OCI-LY1 (cell line): ENCODE results near the gene TNFRSF1B.

Experiments
- H2AFZ ChIP-seq: fragments of 200-600 bp; sonication (generic), shearing (Covaris generic); 2 replicates; pipeline ENCODE4 v1.6.0; 2014; ENCODE audit warnings: antibody characterized with exemption, mild to moderate bottlenecking, low read length
- H3F3A ChIP-seq: fragments of 200-600 bp; sonication (generic), shearing (Covaris generic); 2 replicates; pipeline ENCODE4 v1.6.0; 2014; ENCODE audit warnings: mild to moderate bottlenecking, antibody characterized with exemption, low read length, moderate library complexity; ENCODE audit not compliant: insufficient read depth
- H3K27ac ChIP-seq: fragments of 200-600 bp; sonication (generic); 2 replicates; pipeline ENCODE4 v1.5.1; 2014; ENCODE audit warnings: low read length, mixed run types, mild to moderate bottlenecking, low read depth; ENCODE audit not compliant: poor library complexity, severe bottlenecking
- H3K27me3 ChIP-seq: fragments of 200-600 bp; sonication (generic); 2 replicates; pipeline ENCODE4 v1.6.0; 2014; ENCODE audit warnings: antibody characterized with exemption, mild to moderate bottlenecking, low read length, moderate library complexity; ENCODE audit not compliant: insufficient read depth
- H3K36me3 ChIP-seq: fragments of 200-600 bp; sonication (generic); 2 replicates; pipeline ENCODE4 v1.6.1; 2014; ENCODE audit warnings: mild to moderate bottlenecking, antibody characterized with exemption, low read length, moderate library complexity, mixed read lengths; ENCODE audit not compliant: insufficient read depth
- H3K4me1 ChIP-seq: fragments of 200-600 bp; sonication (generic); 2 replicates; pipeline ENCODE4 v1.5.1; 2014; ENCODE audit warnings: mild to moderate bottlenecking, low read length, moderate library complexity; ENCODE audit not compliant: insufficient read depth, severe bottlenecking
- H3K4me2 ChIP-seq: fragments of 200-600 bp; sonication (generic), shearing (Covaris generic); 2 replicates; pipeline ENCODE4 v1.6.1; 2014; ENCODE audit warnings: low read length
- H3K4me3 ChIP-seq: fragments of 200-600 bp; sonication (generic); 2 replicates; pipeline ENCODE4 v1.5.1; 2014; ENCODE audit warnings: low read length, low read depth, mild to moderate bottlenecking, mixed read lengths; ENCODE audit not compliant: poor library complexity, severe bottlenecking
- H3K79me2 ChIP-seq: fragments of 200-600 bp; shearing (Covaris generic); 2 replicates; pipeline ENCODE4 v1.6.1; 2016; ENCODE audit warnings: mixed run types, low read length, mixed read lengths; ENCODE audit not compliant: insufficient read depth
- H3K9ac ChIP-seq: fragments of 200-600 bp; sonication (generic), shearing (Covaris generic); 2 replicates; pipeline ENCODE4 v1.6.1; 2014; ENCODE audit warnings: mild to moderate bottlenecking, low read length, mixed read lengths
- H3K9me2 ChIP-seq: fragments of 200-600 bp; sonication (generic), shearing (Covaris generic); 2 replicates; pipeline ENCODE4 v1.6.1; 2014; ENCODE audit warnings: low read depth, mild to moderate bottlenecking, low read length, mixed read lengths
- H3K9me3 ChIP-seq: fragments of 200-600 bp; shearing (Covaris generic); 2 replicates; pipeline ENCODE4 v1.6.1; 2014; ENCODE audit warnings: low read length, mixed read lengths
- H4K20me1 ChIP-seq: fragments of 200-600 bp; sonication (generic), shearing (Covaris generic); 2 replicates; pipeline ENCODE4 v1.6.0; 2016; ENCODE audit warnings: mild to moderate bottlenecking, low read length; ENCODE audit not compliant: insufficient read depth
- EZH2 ChIP-seq: fragments of 200-600 bp; sonication (generic), shearing (Covaris generic); IDR thresholded peaks from 2 replicates; pipeline ENCODE4 v1.8.0; 2017; ENCODE audit warnings: borderline replicate concordance, mixed run types, mild to moderate bottlenecking, antibody characterized with exemption, low read length, moderate library complexity, mixed read lengths
- TF ChIP-seq, protein P1 (sequence below): fragments of 200-600 bp; sonication (generic), shearing (Covaris generic); IDR thresholded peaks from 2 replicates; pipeline ENCODE4 v1.5.1; 2017; ENCODE audit warnings: mild to moderate bottlenecking, antibody characterized with exemption, low read length, moderate library complexity, mixed read lengths

Gene TNFRSF1B

DNA sequence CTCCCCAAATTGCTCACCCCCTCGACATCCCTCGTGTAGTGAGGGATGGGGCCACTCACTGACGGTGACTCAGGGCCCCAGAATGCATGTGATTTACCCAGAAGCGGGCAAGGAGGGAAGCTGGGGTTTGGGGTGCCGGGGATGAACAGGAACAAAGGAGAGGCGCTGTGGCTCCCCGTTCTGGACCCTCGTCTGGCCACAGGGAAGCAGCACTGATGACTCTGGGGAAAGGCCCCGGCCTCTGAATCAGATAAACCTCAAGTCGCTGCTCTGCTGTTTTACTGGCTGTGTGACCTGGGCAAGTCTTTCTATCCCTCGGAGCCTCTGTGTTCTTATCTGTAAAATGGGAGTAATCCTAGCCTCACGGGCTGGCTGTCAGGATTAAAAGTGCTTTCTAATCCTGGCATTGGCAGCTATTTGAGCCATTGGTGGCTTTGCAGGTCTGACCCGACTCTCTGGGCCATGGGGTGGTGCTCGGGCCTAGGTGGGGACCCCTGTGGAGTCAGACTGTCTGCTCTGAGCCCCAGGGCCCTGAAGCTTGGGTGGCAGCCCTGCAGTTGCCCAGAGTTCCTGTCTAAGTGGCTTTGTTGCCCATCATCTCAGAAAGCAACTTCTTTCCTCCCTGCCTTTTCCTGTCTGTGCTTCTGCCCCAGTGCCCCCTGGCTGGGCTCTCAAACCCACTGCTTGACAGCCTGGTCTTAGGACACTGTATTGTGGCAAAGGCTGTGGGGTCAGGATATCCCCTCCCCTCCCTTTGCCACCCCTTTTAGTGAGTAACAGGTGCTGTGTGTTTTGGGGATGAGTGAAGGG, 5.5 kb downstream of the TNFRSF1B start:
- Histone ChIP-seq H3K27me3 (peaks cover 19% of the 10 kb centered on the region; the same call in 1 of the 2 replicates), H3F3A (no peaks in the 10 kb centered on the region), H3K79me2 (no peaks in the 10 kb centered on the region), H3K9me3 (no peaks in the 10 kb centered on the region), H4K20me1 (no peaks in the 10 kb centered on the region), H3K27ac (no peak overlapping the region), H2AFZ (no peak overlapping the region), H3K36me3 (no peaks in the 10 kb centered on the region), H3K9ac (no peak overlapping the region), H3K9me2 (no peaks in the 10 kb centered on the region), H3K4me2 (no peak overlapping the region), H3K4me1 (no peaks in the 10 kb centered on the region), H3K4me3 (no peak overlapping the region)
- TF ChIP-seq EZH2 = no peak
- TF ChIP-seq, protein P1, sequence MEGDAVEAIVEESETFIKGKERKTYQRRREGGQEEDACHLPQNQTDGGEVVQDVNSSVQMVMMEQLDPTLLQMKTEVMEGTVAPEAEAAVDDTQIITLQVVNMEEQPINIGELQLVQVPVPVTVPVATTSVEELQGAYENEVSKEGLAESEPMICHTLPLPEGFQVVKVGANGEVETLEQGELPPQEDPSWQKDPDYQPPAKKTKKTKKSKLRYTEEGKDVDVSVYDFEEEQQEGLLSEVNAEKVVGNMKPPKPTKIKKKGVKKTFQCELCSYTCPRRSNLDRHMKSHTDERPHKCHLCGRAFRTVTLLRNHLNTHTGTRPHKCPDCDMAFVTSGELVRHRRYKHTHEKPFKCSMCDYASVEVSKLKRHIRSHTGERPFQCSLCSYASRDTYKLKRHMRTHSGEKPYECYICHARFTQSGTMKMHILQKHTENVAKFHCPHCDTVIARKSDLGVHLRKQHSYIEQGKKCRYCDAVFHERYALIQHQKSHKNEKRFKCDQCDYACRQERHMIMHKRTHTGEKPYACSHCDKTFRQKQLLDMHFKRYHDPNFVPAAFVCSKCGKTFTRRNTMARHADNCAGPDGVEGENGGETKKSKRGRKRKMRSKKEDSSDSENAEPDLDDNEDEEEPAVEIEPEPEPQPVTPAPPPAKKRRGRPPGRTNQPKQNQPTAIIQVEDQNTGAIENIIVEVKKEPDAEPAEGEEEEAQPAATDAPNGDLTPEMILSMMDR = no peak

DNA sequence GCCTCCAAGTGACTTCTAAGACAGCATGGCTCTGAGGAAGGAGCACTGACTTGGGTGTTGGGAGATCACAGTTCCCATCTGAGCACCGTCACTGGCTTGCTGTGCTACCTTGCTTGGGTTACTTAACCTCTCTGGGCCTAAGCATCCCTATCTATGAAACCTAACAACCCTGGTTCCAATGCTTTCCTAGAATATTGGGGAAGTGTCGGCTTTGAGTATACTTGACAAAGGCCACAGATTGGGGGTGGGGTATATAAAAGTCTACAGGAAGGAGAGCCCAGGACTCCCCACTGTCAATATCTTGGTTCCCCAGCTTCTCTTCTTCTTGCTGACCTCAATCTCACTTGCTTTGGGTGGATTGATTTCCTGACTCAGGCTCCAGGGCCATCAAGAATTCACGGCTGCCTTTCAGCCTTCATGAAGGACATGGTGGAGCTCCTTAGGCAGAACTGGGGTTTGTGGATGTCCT, 6.3 kb downstream of the TNFRSF1B start:
- H3F3A ChIP-seq = no peaks in the 10 kb centered on the region
- H3K4me3 ChIP-seq = no peak overlapping the region
- H3K27me3 ChIP-seq = peaks cover 19% of the 10 kb centered on the region; the same call in 1 of the 2 replicates
- no peaks in the 10 kb centered on the region for H3K9me2 ChIP-seq
- no peaks in the 10 kb centered on the region for H3K79me2 ChIP-seq
- no peaks in the 10 kb centered on the region for H4K20me1 ChIP-seq
- H3K9me3 ChIP-seq = no peaks in the 10 kb centered on the region
- no peaks in the 10 kb centered on the region for H3K4me1 ChIP-seq
- H3K9ac ChIP-seq = no peak overlapping the region
- no peak overlapping the region for H2AFZ ChIP-seq
- H3K27ac ChIP-seq = no peak overlapping the region
- H3K4me2 ChIP-seq = no peak overlapping the region
- H3K36me3 ChIP-seq = no peaks in the 10 kb centered on the region
- TF ChIP-seq EZH2 = no peak
- TF ChIP-seq, protein P1 = no peak

DNA sequence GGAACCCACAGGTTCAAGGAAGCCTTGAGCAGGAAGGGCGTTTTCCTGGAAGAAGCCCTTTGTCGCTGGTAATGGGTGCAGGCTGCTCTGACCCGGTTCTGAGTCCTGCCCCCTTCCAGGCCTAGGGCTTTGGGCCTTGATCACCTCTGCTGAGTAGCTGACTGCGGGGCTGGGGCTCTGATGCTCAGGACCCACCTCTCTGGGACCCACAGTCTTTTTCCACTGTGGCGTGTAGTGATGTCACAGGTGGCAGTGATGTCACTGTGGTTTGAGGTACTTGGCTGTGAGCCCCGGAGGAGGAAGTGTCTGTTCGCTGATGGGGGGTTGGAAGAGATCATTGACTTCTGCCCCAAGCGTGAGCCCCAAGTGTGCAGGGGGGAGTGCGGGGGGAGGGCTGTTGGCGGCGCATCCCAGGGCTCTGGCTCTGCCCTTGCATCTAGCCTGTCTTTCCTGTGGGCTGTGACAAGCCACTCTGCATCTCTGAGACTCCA, 6.9 kb downstream of the TNFRSF1B start:
- Histone ChIP-seq H3K4me3 (no peak overlapping the region), H3K9ac (no peak overlapping the region), H3K36me3 (no peaks in the 10 kb centered on the region), H2AFZ (no peak overlapping the region), H3K27ac (no peak overlapping the region), H4K20me1 (no peaks in the 10 kb centered on the region), H3K79me2 (no peaks in the 10 kb centered on the region), H3K4me2 (no peak overlapping the region), H3K9me3 (no peaks in the 10 kb centered on the region), H3K27me3 (peaks cover 19% of the 10 kb centered on the region; the same call in 1 of the 2 replicates), H3K9me2 (no peaks in the 10 kb centered on the region), H3F3A (no peaks in the 10 kb centered on the region), H3K4me1 (no peaks in the 10 kb centered on the region)
- TF ChIP-seq, protein P1 = no peak
- no peak for TF ChIP-seq EZH2
